Brain microvascular endothelial cell (primary cell): ENCODE results near the gene CD4.

Source experiments
- DNase-seq: peaks from one replicate; pipeline ENCODE4 v3.0.0-alpha.2; 2020
- H3K27ac ChIP-seq: fragments of 250-450 bp; sonication (Bioruptor Pico); 2 replicates; pipeline ENCODE4 v1.5.1; 2020; ENCODE audit warnings: mild to moderate bottlenecking, moderate library complexity
- H3K27me3 ChIP-seq: fragments of 250-450 bp; sonication (Bioruptor Pico); replicated peaks from 2 replicates; pipeline ENCODE4 v1.5.1; 2020; ENCODE audit warnings: mild to moderate bottlenecking
- H3K36me3 ChIP-seq: fragments of 250-450 bp; sonication (Bioruptor Pico); replicated peaks from 2 replicates; pipeline ENCODE4 v1.5.1; 2020; ENCODE audit warnings: mild to moderate bottlenecking
- H3K4me3 ChIP-seq: 2 replicates; pipeline ENCODE4 v1.5.1; 2011; ENCODE audit warnings: low read depth, mild to moderate bottlenecking, control low read depth, low read length, moderate library complexity
- CTCF ChIP-seq: IDR thresholded peaks from 2 replicates; pipeline ENCODE4 v1.5.1; 2011; ENCODE audit warnings: low read depth, mild to moderate bottlenecking, moderate library complexity, low read length, control low read depth, inconsistent platforms; ENCODE audit errors: missing control alignments
- in situ Hi-C: cut with HindIII; loops from 2 replicates; pipeline ENCODE4 v1.10.0; 2017; ENCODE audit warnings: low sequenced_read_pairs, low pct_ligation_motif_present

The CD4 gene

DNA sequence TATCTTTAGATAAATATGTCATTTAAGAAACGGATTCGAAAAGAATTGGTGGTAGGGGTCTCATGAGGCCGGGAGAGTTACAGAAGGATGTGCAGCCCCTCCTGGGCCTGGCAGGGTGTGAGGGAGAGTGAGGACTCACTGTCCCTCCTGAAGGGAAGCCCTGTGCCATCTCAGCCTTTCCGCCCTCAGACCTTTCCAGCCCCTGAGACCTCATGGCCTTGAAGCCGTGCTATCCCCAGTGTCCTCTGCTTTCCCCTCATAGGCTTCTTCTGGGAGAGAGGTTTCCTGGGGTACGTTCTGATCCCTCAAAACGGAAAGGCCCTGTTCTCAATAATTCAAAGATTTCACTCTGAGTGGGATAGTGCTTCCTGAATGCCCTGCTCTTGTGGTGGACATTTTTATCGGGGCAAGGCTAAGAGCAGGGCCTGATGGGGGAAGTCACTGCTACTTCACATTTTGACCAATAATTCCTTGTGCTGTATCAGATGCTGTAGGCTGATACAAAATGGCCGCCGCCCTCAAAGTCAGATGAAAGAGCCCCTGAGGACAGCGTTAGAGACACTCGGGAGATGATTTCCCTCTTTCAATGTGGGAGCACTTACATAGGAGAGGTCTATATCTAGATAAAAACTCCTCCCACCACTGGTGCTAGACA, 1.3 kb downstream of the CD4 start:
- no peak overlapping the region for H3K4me3 ChIP-seq
- in situ Hi-C loops = no loop called here
- DNase-seq = no peak

GRCh38 chr12:6791931-6792520, 2.7 kb downstream of the CD4 start:
- H3K27me3 ChIP-seq = no peaks in the 10 kb centered on the region
- in situ Hi-C loops = no loop called here
- no peak for DNase-seq
- H3K4me3 ChIP-seq = no peak overlapping the region
- no peak overlapping the region for H3K27ac ChIP-seq
- no peaks in the 10 kb centered on the region for H3K36me3 ChIP-seq
- no peak for TF ChIP-seq CTCF

More for the DNA sequence above, 1.3 kb downstream of the CD4 start:
- Histone ChIP-seq H3K27ac (no peak overlapping the region), H3K36me3 (no peaks in the 10 kb centered on the region), H3K27me3 (no peaks in the 10 kb centered on the region)
- TF ChIP-seq CTCF = no peak

DNA sequence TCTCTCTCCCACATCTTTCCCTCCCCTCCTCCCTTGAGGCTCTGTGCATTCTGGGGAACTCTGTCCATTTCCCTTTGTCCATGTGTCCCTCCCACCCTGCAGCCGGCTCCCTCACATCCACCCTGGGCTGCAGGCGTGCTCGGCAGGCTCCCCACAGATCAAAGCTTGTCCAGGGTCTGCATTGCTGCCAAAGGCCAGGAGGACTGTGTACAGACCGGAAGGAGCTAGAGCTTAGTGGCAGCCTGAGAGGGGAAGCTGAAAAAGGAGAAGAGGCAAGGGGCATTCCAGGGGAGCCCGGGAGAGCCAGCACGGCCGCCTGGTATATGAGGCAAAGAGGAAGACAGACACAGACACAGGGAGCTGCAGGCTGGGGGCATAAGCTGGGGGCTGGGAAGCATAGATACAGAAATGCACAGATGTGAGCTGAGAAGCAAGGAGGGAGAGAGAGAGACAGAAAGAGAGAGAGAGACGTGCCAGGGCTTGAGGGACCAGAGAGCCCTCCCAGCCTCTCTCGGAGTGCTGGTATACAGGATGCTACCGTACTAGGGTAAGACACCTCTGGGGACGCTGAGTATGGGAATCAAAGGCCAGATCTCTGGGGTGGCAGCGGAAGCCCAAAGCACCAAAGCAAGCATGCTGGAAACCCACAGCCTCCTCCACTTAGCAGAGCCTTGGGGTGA, 3.3 kb downstream of the CD4 start:
- Histone ChIP-seq H3K36me3 (no peaks in the 10 kb centered on the region), H3K4me3 (no peak overlapping the region), H3K27ac (no peak overlapping the region), H3K27me3 (no peaks in the 10 kb centered on the region)
- no peak for DNase-seq
- in situ Hi-C loops = no loop called here
- TF ChIP-seq CTCF = no peak

DNA sequence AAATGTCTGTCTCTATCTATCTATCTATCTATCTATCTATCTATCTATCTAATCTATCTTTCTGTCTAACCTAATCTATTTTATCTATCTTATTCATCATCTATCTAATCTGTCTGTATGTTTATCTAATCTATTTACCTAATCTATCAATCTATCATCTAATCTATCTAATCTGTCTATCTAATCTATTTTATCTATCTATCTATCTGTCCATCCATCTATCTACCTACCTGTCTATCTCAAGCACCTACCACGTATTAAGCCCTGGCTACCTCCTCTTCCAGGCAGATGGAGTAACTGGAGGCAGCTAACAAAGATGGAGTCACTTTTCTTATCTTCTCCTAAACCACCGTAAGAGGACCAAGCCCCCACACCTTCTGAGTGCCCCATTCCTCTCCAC, 5.8 kb downstream of the CD4 start:
- no peak for TF ChIP-seq CTCF

GRCh38 chr12:6796576-6796975, 7.2 kb downstream of the CD4 start:
- H3K27ac ChIP-seq = no peak overlapping the region
- no peaks in the 10 kb centered on the region for H3K27me3 ChIP-seq
- in situ Hi-C loops = no loop called here
- DNase-seq = no peak
- no peaks in the 10 kb centered on the region for H3K36me3 ChIP-seq
- H3K4me3 ChIP-seq = no peak overlapping the region
- TF ChIP-seq CTCF = no peak

More for the DNA sequence above, 5.8 kb downstream of the CD4 start:
- in situ Hi-C loops = no loop called here
- Histone ChIP-seq H3K36me3 (no peaks in the 10 kb centered on the region), H3K27ac (no peak overlapping the region), H3K4me3 (no peak overlapping the region), H3K27me3 (no peaks in the 10 kb centered on the region)
- no peak for DNase-seq
